ENCODE data around the gene AGAP1.
"Not testable (repeated sequence)": the region's sequence is repeated elsewhere in the genome, so short reads cannot be mapped to it uniquely, and the experiment has no call there.

The AGAP1 gene

GRCh38 chr2:235599596-235600338 is 105.9 kb downstream of the AGAP1 start:
- TF ChIP-seq CTCF (IDR thresholded peaks at IDR 0.05; ENCODE audit: low read depth, low read length, missing control alignments), result no peak
- no peak for DNase-seq (ENCODE audit: low read depth)
- no peak overlapping the region for H3K4me3 ChIP-seq (ENCODE audit: low read depth, low read length)

- no peak for TF ChIP-seq CTCF (IDR thresholded peaks at IDR 0.05; ENCODE audit: low read depth, low read length, missing control alignments)
- DNase-seq (ENCODE audit: low read depth), result no peak
- no peak overlapping the region for H3K4me3 ChIP-seq (ENCODE audit: low read depth, low read length)
Observed at GRCh38 chr2:235600406-235600805, 106.6 kb downstream of the AGAP1 start.

- TF ChIP-seq CTCF (IDR thresholded peaks at IDR 0.05; ENCODE audit: low read depth, low read length, missing control alignments), result no peak
- DNase-seq (ENCODE audit: low read depth), result no peak
- H3K4me3 ChIP-seq (ENCODE audit: low read depth, low read length), result no peak overlapping the region
Observed at GRCh38 chr2:235600926-235601325, 107.1 kb downstream of the AGAP1 start.

- TF ChIP-seq CTCF (IDR thresholded peaks at IDR 0.05; ENCODE audit: low read depth, low read length, missing control alignments), result no peak
Observed at GRCh38 chr2:235601960-235602704, 108.3 kb downstream of the AGAP1 start.

GRCh38 chr2:235602971-235603370 is 109.1 kb downstream of the AGAP1 start:
- not testable (repeated sequence) for DNase-seq (ENCODE audit: low read depth)

More at GRCh38 chr2:235601960-235602704, 108.3 kb downstream of the AGAP1 start:
- H3K4me3 ChIP-seq (ENCODE audit: low read depth, low read length), result no peak overlapping the region
- no peak for DNase-seq (ENCODE audit: low read depth)

GRCh38 chr2:235603659-235604058 is 109.8 kb downstream of the AGAP1 start:
- DNase-seq (ENCODE audit: low read depth), result no peak
- no peak overlapping the region for H3K4me3 ChIP-seq (ENCODE audit: low read depth, low read length)
- TF ChIP-seq CTCF (IDR thresholded peaks at IDR 0.05; ENCODE audit: low read depth, low read length, missing control alignments), result no peak

More at GRCh38 chr2:235602971-235603370, 109.1 kb downstream of the AGAP1 start:
- not testable (repeated sequence) for H3K4me3 ChIP-seq (ENCODE audit: low read depth, low read length)

GRCh38 chr2:235605312-235606003 is 111.6 kb downstream of the AGAP1 start:
- no peak for TF ChIP-seq CTCF (IDR thresholded peaks at IDR 0.05; ENCODE audit: low read depth, low read length, missing control alignments)
- H3K4me3 ChIP-seq (ENCODE audit: low read depth, low read length), result no peak overlapping the region
- no peak for DNase-seq (ENCODE audit: low read depth)

Measured in GM12864 (cell line).